HepG2 (cell line): ENCODE results near the gene DPH6. TPM values are rescaled to one million over a fixed set of nuclear protein-coding genes. Genes with fewer than 3 reads are reported as not detected.
"Not testable (repeated sequence)": the region's sequence is repeated elsewhere in the genome, so short reads cannot be mapped to it uniquely, and the experiment has no call there.

Experiments
- ATAC-seq: fragments of 200-7000 bp; cut with Tn5 transposase; 3 replicates; pipeline ENCODE4 v1.9.1; 2020; ENCODE audit warnings: mild to moderate bottlenecking, moderate library complexity
- BruUV-seq: library from RNA; stranded (reverse); fragments of 400-500 nt; replicated peaks from 2 replicates; lab custom pipeline; 2021; lab: Mats Ljungman, UMichigan
- CTCF ChIA-PET: fragments of 300-600 bp; formaldehyde crosslinking; extraction: SDS; loops from one replicate; lab custom pipeline; 2021; ENCODE audit warnings: low total read pairs, inconsistent platforms, low intra/inter-chr PET ratio; lab: Yijun Ruan, JAX
- POLR2A ChIA-PET: fragments of 350-600 bp; sonication (Branson Sonifier 250); formaldehyde crosslinking; loops from one replicate; lab custom pipeline; 2020; ENCODE audit warnings: antibody characterized with exemption, inconsistent platforms; lab: Yijun Ruan, JAX
- DNase-seq: peaks from one replicate; pipeline ENCODE4 v3.0.0-alpha.2; 2015; ENCODE audit warnings: low spot score
- FAIRE-seq: peaks from 3 replicates; lab custom pipeline; 2011; peaks lifted over from hg19 to GRCh38; lab: Jason Lieb, UNC
- H2AFZ ChIP-seq: one replicate; pipeline ENCODE4 v1.6.1; 2011; ENCODE audit warnings: low read length, inconsistent platforms
- H3K27ac ChIP-seq: fragments of 300-600 bp; 3 replicates; pipeline ENCODE4 v1.8.0; 2011; ENCODE audit warnings: mixed run types, mild to moderate bottlenecking, mixed read lengths, low read length, inconsistent platforms; ENCODE audit not compliant: insufficient read depth; ENCODE audit errors: extremely low read length
- H3K27me3 ChIP-seq, 2 experiments: fragments of 200-600 bp in 1 of 2; 2 replicates in 1 of 2; 3 replicates in 1 of 2; pipeline versions ENCODE4 v1.6.0 to v1.8.0; 2011; ENCODE audit warnings: low read length in 2 of 2, mild to moderate bottlenecking in 2 of 2, moderate library complexity in 2 of 2, inconsistent platforms in 1 of 2; ENCODE audit not compliant: insufficient read depth in 2 of 2, control insufficient read depth in 1 of 2
- H3K36me3 ChIP-seq, 2 experiments: fragments of 200-600 bp in 1 of 2; replicated peaks in 1 of 2; 2 replicates in 1 of 2; 3 replicates in 1 of 2; pipeline versions ENCODE4 v1.5.1 to v1.8.0; 2011; ENCODE audit warnings: low read length in 2 of 2, inconsistent platforms in 1 of 2; ENCODE audit not compliant: insufficient read depth in 2 of 2, control insufficient read depth in 1 of 2
- H3K4me1 ChIP-seq: 2 replicates; pipeline ENCODE4 v1.5.1; 2012; ENCODE audit warnings: low read length, inconsistent platforms; ENCODE audit not compliant: insufficient read depth
- H3K4me2 ChIP-seq: 2 replicates; pipeline ENCODE4 v1.6.0; 2011; ENCODE audit warnings: low read depth, low read length, inconsistent platforms
- H3K4me3 ChIP-seq, 3 experiments: fragments of 200-600 bp in 1 of 3; sonication (generic), shearing (Covaris generic) in 1 of 3; replicated peaks in 1 of 3; 2 replicates each; pipeline ENCODE4 v1.5.1; 2011 to 2016; ENCODE audit warnings: low read length in 3 of 3, inconsistent platforms in 2 of 3, low read depth in 2 of 3, mild to moderate bottlenecking in 2 of 3, control low read depth in 1 of 3, mixed read lengths in 1 of 3; ENCODE audit not compliant: insufficient read depth in 1 of 3
- H3K79me2 ChIP-seq: one replicate; pipeline ENCODE4 v1.6.1; 2011; ENCODE audit warnings: low read length, inconsistent platforms; ENCODE audit not compliant: insufficient read depth
- H3K9ac ChIP-seq: 2 replicates; pipeline ENCODE4 v1.6.0; 2011; ENCODE audit warnings: mild to moderate bottlenecking, low read depth, low read length, inconsistent platforms; ENCODE audit not compliant: insufficient read depth
- H3K9me3 ChIP-seq: 2 replicates; pipeline ENCODE4 v1.5.1; 2012; ENCODE audit warnings: mild to moderate bottlenecking, low read length
- H4K20me1 ChIP-seq: 2 replicates; pipeline ENCODE4 v1.6.0; 2011; ENCODE audit warnings: inconsistent platforms, mild to moderate bottlenecking, low read length, moderate library complexity; ENCODE audit not compliant: insufficient read depth
- PBX3 ChIP-seq: sonication (generic); formaldehyde crosslinking; IDR thresholded peaks from 2 replicates; pipeline ENCODE4 v1.8.1; 2023; ENCODE audit warnings: missing genetic modification reagents, inconsistent platforms, borderline replicate concordance
- SIN3A ChIP-seq: IDR thresholded peaks from 2 replicates; pipeline ENCODE4 v1.6.1; 2011; ENCODE audit warnings: low read depth, mild to moderate bottlenecking, control low read depth, low read length, borderline replicate concordance
- ZNF441 ChIP-seq: sonication (generic); formaldehyde crosslinking; IDR thresholded peaks from 2 replicates; pipeline ENCODE4 v1.7.0; 2021; ENCODE audit warnings: missing genetic modification reagents, borderline replicate concordance
- ZNF782 ChIP-seq: sonication (generic); formaldehyde crosslinking; IDR thresholded peaks from 2 replicates; pipeline ENCODE4 v1.4.0; 2020; ENCODE audit warnings: missing genetic modification reagents, mild to moderate bottlenecking, borderline replicate concordance
- WGBS: methylation state at CpG from one replicate; pipeline ENCODE4 v1.1.6; 2017; ENCODE audit warnings: low lambda C conversion rate; 5-methylcytosine and 5-hydroxymethylcytosine counted together
- in situ Hi-C: cut with HindIII; loops from 2 replicates; pipeline ENCODE4 v1.10.0; 2017; ENCODE audit warnings: low pct_unique_long_range_greater_than_20kb; ENCODE audit not compliant: extremely low pct_ligation_motif_present
- intact Hi-C: fragments of 100-400 bp; cut with micrococcal nuclease; formaldehyde crosslinking; loops from one replicate; pipeline ENCODE4 v1.10.0; 2022; ENCODE audit not compliant: unreplicated experiment
- polyA plus RNA-seq, 8 experiments: library from polyadenylated mRNA; depleted of rRNA in 3 of 8; stranded (reverse) in 7 of 8; unstranded in 1 of 8; fragments of >200 nt; fragmentation: Illumina TruSeq in 4 of 8; extraction: Trizol in 4 of 8; gene quantifications; 2 replicates each; pipeline versions ENCODE4 v1.2.1 to v1.2.3, GENCODE V29; 2011 to 2016; ENCODE audit warnings: low read depth in 4 of 8, missing spikeins in 1 of 8, mixed read lengths in 1 of 8; ENCODE audit not compliant: insufficient read depth in 1 of 8
- total RNA-seq, 5 experiments: library from RNA; depleted of rRNA; stranded (reverse); fragments of >200 nt; fragmentation: Illumina TruSeq; extraction: Trizol; gene quantifications; 2 replicates each; pipeline ENCODE4 v1.2.3, GENCODE V29; 2016; ENCODE audit warnings: low read depth in 1 of 5
- TF ChIP-seq, protein P1 (sequence below): IDR thresholded peaks from 2 replicates; pipeline ENCODE4 v1.6.1; 2012; ENCODE audit warnings: low read length, improper control_type of control experiment

DPH6 gene
- total and polyA plus RNA-seq, 2 of the 13 experiments (the other 11 are each of a cell fraction or from before 2014, with no cell fraction given) = 10.2 to 25.8 TPM

- no peak for TF ChIP-seq PBX3 (CRISPR knock-in tag)
- no peak for TF ChIP-seq ZNF782
- TF ChIP-seq, protein P1, sequence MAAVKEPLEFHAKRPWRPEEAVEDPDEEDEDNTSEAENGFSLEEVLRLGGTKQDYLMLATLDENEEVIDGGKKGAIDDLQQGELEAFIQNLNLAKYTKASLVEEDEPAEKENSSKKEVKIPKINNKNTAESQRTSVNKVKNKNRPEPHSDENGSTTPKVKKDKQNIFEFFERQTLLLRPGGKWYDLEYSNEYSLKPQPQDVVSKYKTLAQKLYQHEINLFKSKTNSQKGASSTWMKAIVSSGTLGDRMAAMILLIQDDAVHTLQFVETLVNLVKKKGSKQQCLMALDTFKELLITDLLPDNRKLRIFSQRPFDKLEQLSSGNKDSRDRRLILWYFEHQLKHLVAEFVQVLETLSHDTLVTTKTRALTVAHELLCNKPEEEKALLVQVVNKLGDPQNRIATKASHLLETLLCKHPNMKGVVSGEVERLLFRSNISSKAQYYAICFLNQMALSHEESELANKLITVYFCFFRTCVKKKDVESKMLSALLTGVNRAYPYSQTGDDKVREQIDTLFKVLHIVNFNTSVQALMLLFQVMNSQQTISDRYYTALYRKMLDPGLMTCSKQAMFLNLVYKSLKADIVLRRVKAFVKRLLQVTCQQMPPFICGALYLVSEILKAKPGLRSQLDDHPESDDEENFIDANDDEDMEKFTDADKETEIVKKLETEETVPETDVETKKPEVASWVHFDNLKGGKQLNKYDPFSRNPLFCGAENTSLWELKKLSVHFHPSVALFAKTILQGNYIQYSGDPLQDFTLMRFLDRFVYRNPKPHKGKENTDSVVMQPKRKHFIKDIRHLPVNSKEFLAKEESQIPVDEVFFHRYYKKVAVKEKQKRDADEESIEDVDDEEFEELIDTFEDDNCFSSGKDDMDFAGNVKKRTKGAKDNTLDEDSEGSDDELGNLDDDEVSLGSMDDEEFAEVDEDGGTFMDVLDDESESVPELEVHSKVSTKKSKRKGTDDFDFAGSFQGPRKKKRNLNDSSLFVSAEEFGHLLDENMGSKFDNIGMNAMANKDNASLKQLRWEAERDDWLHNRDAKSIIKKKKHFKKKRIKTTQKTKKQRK = no peak
- no peak for TF ChIP-seq SIN3A
- TF ChIP-seq ZNF441 = no peak
Observed at GRCh38 chr15:35329521-35329961, 216.4 kb downstream of the DPH6 start (continued).

DNA sequence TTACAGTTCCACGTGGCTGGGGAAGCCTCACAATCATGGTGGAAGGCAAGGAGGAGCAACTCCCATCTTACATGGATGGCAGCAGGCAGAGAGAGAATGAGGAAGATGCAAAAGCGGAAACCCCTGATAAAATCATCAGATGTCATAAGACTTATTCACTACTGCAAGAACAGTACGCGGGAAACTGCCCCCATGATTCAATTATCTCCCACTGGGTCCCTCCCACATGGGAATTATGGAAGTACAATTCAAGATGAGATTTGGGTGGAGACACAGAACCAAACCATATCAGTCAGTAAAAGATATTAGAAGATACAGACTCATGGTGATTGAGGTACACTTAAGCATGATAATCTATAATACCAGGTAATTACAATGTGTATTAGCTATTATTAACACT lies 217.1 kb downstream of the DPH6 start:
- H3K36me3 ChIP-seq, H3K27me3 ChIP-seq, POLR2A ChIA-PET, BruUV-seq, intact Hi-C loops, DNase-seq, CTCF ChIA-PET, H3K4me1 ChIP-seq, H3K4me3 ChIP-seq, FAIRE-seq, in situ Hi-C loops, ATAC-seq, H2AFZ ChIP-seq, H3K9me3 ChIP-seq, H3K9ac ChIP-seq, H3K4me2 ChIP-seq, H4K20me1 ChIP-seq, H3K79me2 ChIP-seq, H3K27ac ChIP-seq: not testable (repeated sequence)
- WGBS = 85% methylated on average over 4 of the region's 4 CpGs
